Neural cell (in vitro differentiated cells): ENCODE measurements around the gene RAB1B. TPM values are rescaled to one million over a fixed set of nuclear protein-coding genes. Genes with fewer than 3 reads are reported as not detected.
"Not testable (repeated sequence)": the region's sequence is repeated elsewhere in the genome, so short reads cannot be mapped to it uniquely, and the experiment has no call there.

ENCODE experiments used
- H2AFZ ChIP-seq: fragments of 200-600, 300-800 bp; sonication (generic), shearing (Covaris generic); 2 replicates; pipeline ENCODE4 v1.6.0; 2014; ENCODE audit warnings: low read depth, mild to moderate bottlenecking, antibody characterized with exemption, low read length, moderate library complexity
- H3F3A ChIP-seq: fragments of 200-600 bp; shearing (Covaris generic); 2 replicates; pipeline ENCODE4 v1.6.1; 2016; ENCODE audit warnings: mild to moderate bottlenecking, moderate library complexity, mixed read lengths, antibody characterized with exemption, low read length; ENCODE audit not compliant: insufficient read depth, poor library complexity, severe bottlenecking
- H3K27ac ChIP-seq: fragments of 200-600, 300-800 bp; sonication (generic), shearing (Covaris generic); 2 replicates; pipeline ENCODE4 v1.5.1; 2014; ENCODE audit warnings: mild to moderate bottlenecking, low read length, moderate library complexity
- H3K27me3 ChIP-seq: fragments of 300-800, 200-600 bp; sonication (generic), shearing (Covaris generic); 2 replicates; pipeline ENCODE4 v1.6.0; 2014; ENCODE audit warnings: mild to moderate bottlenecking, low read depth, low read length, moderate library complexity; ENCODE audit not compliant: insufficient read depth
- H3K36me3 ChIP-seq: fragments of 300-800, 200-600 bp; sonication (generic), shearing (Covaris generic); 2 replicates; pipeline ENCODE4 v1.5.1; 2014; ENCODE audit warnings: mild to moderate bottlenecking, antibody characterized with exemption, low read length, moderate library complexity; ENCODE audit not compliant: insufficient read depth
- H3K4me2 ChIP-seq: fragments of 300-800, 200-600 bp; sonication (generic), shearing (Covaris generic); 2 replicates; pipeline ENCODE4 v1.6.0; 2014; ENCODE audit warnings: mild to moderate bottlenecking, low read length
- H3K4me3 ChIP-seq: fragments of 300-800, 200-600 bp; sonication (generic), shearing (Covaris generic); 2 replicates; pipeline ENCODE4 v1.5.1; 2014; ENCODE audit warnings: mild to moderate bottlenecking, low read length, moderate library complexity
- H3K79me2 ChIP-seq: fragments of 200-600 bp; shearing (Covaris generic); replicated peaks from 2 replicates; pipeline ENCODE4 v1.6.0; 2014; ENCODE audit warnings: mild to moderate bottlenecking, low read length, moderate library complexity; ENCODE audit not compliant: insufficient read depth
- H3K9ac ChIP-seq: fragments of 300-800, 200-600 bp; sonication (generic), shearing (Covaris generic); 2 replicates; pipeline ENCODE4 v1.6.1; 2016; ENCODE audit warnings: mild to moderate bottlenecking, low read length, mixed read lengths
- H3K9me2 ChIP-seq: fragments of 200-600 bp; shearing (Covaris generic); 2 replicates; pipeline ENCODE4 v1.6.1; 2016; ENCODE audit warnings: mild to moderate bottlenecking, low read length, mixed read lengths; ENCODE audit not compliant: insufficient read depth
- H3K9me3 ChIP-seq: fragments of 200-600, 300-800 bp; sonication (generic), shearing (Covaris generic); 2 replicates; pipeline ENCODE4 v1.6.1; 2016; ENCODE audit warnings: mild to moderate bottlenecking, mixed run types, low read length, moderate library complexity, mixed read lengths
- H4K20me1 ChIP-seq: fragments of 200-600 bp; shearing (Covaris generic); 2 replicates; pipeline ENCODE4 v1.6.1; 2016; ENCODE audit warnings: mild to moderate bottlenecking, mixed run types; ENCODE audit not compliant: insufficient read depth
- CTCF ChIP-seq: fragments of 450-650 bp; IDR thresholded peaks from 2 replicates; pipeline ENCODE4 v1.5.1; 2014; ENCODE audit warnings: antibody characterized with exemption, mild to moderate bottlenecking, moderate library complexity; ENCODE audit not compliant: poor library complexity, severe bottlenecking
- EP300 ChIP-seq: fragments of 450-650 bp; conservative IDR thresholded peaks from 2 replicates; pipeline ENCODE4 v1.6.1; 2014; ENCODE audit warnings: antibody characterized with exemption, mild to moderate bottlenecking, moderate library complexity; ENCODE audit not compliant: poor library complexity, severe bottlenecking
- EZH2 ChIP-seq: fragments of 200-600, 300-800 bp; shearing (Covaris generic), sonication (generic); IDR thresholded peaks from 2 replicates; pipeline ENCODE4 v1.6.1; 2014; ENCODE audit warnings: antibody characterized with exemption, low read length, borderline replicate concordance, mild to moderate bottlenecking; ENCODE audit not compliant: insufficient read depth, poor library complexity, severe bottlenecking
- MXI1 ChIP-seq: fragments of 450-650 bp; conservative IDR thresholded peaks from 2 replicates; pipeline ENCODE4 v1.6.1; 2014; ENCODE audit warnings: antibody characterized with exemption, mild to moderate bottlenecking; ENCODE audit not compliant: poor library complexity, severe bottlenecking
- POLR2AphosphoS5 ChIP-seq: IDR thresholded peaks from 2 replicates; pipeline ENCODE4 v1.6.1; 2012
- RAD21 ChIP-seq: fragments of 450-650 bp; conservative IDR thresholded peaks from 2 replicates; pipeline ENCODE4 v1.6.1; 2014; ENCODE audit warnings: antibody characterized with exemption, mild to moderate bottlenecking, moderate library complexity
- REST ChIP-seq: IDR thresholded peaks from 2 replicates; pipeline ENCODE4 v1.6.1; 2012; ENCODE audit warnings: borderline replicate concordance
- SMC3 ChIP-seq: fragments of 450-650 bp; conservative IDR thresholded peaks from 2 replicates; pipeline ENCODE4 v1.6.1; 2014; ENCODE audit warnings: antibody characterized with exemption, mild to moderate bottlenecking, moderate library complexity; ENCODE audit not compliant: poor library complexity
- TAF1 ChIP-seq: IDR thresholded peaks from 2 replicates; pipeline ENCODE4 v1.6.1; 2012; ENCODE audit warnings: low read depth
- polyA plus RNA-seq: library from polyadenylated mRNA; depleted of rRNA; stranded (reverse); fragments of >200 nt; gene quantifications from 2 replicates; pipeline ENCODE4 v1.2.3, GENCODE V29; 2014

RAB1B gene
- polyA plus RNA-seq, 1 donor from 2014 or later = 27.2 TPM

DNA sequence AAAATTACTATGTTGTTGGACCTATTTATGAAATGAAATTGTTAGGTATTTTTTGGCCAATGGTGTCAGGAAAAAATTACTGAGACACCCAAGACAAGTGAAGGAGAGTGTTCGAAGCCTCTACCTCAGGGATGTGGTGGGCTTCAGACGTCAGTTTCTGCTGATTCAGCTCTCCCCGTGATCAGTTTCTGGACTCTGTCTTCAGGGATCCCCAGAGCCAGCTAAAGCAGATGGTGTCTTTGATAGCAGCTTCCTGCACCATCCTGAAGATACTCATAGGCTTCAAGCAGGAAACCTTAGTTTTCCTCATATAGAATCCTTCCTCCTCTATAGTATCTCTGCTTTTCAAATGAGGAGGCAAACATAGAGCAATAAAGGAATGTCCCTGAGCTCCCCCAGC lies 41.0 kb downstream of the RAB1B start:
- Histone ChIP-seq H4K20me1 (no peaks in the 10 kb centered on the region), H2AFZ (no peak overlapping the region), H3F3A (no peaks in the 10 kb centered on the region), H3K27ac (no peak overlapping the region), H3K4me3 (no peak overlapping the region), H3K9ac (no peak overlapping the region), H3K36me3 (no peaks in the 10 kb centered on the region), H3K79me2 (no peaks in the 10 kb centered on the region), H3K9me2 (no peaks in the 10 kb centered on the region), H3K27me3 (peaks cover 11% of the 10 kb centered on the region), H3K9me3 (no peaks in the 10 kb centered on the region), H3K4me2 (no peak overlapping the region)
- TF ChIP-seq REST = no peak
- TF ChIP-seq EP300 = no peak
- no peak for TF ChIP-seq CTCF
- TF ChIP-seq EZH2 = no peak
- TF ChIP-seq POLR2AphosphoS5 = no peak
- no peak for TF ChIP-seq TAF1
- TF ChIP-seq MXI1 = no peak
- TF ChIP-seq SMC3 = no peak
- TF ChIP-seq RAD21 = no peak

DNA sequence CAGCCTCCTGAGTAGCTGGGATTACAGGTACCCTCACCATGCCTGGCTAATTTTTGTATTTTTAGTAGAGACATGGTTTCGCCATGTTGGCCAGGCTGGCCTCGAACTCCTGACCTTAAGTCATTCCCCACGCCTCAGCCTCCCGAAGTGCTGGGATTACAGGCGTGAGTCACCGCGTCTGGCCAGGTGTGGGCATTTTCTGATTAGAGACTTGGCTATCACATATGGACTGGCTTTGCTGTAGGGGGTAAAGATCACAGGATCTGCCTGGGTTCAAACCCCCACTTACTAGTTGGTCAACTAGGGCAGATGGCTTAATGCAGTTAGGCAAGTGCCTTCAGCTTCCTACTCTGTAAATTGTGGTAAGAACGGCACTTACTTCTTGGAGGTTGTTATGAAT lies 41.9 kb downstream of the RAB1B start:
- H3K27ac ChIP-seq = no peak overlapping the region
- H3K4me2 ChIP-seq = no peak overlapping the region
- no peaks in the 10 kb centered on the region for H4K20me1 ChIP-seq
- H3K9ac ChIP-seq = no peak overlapping the region
- no peaks in the 10 kb centered on the region for H3K9me2 ChIP-seq
- H3K27me3 ChIP-seq = peaks cover 11% of the 10 kb centered on the region
- H3K4me3 ChIP-seq = no peak overlapping the region
- TF ChIP-seq TAF1 (no peak), POLR2AphosphoS5 (no peak), MXI1 (no peak), EP300 (no peak), SMC3 (no peak), EZH2 (no peak), CTCF (no peak), RAD21 (no peak), REST (no peak)
- H2AFZ ChIP-seq = no peak overlapping the region
- H3K9me3 ChIP-seq = no peaks in the 10 kb centered on the region
- no peaks in the 10 kb centered on the region for H3F3A ChIP-seq
- H3K36me3 ChIP-seq = no peaks in the 10 kb centered on the region
- no peaks in the 10 kb centered on the region for H3K79me2 ChIP-seq

DNA sequence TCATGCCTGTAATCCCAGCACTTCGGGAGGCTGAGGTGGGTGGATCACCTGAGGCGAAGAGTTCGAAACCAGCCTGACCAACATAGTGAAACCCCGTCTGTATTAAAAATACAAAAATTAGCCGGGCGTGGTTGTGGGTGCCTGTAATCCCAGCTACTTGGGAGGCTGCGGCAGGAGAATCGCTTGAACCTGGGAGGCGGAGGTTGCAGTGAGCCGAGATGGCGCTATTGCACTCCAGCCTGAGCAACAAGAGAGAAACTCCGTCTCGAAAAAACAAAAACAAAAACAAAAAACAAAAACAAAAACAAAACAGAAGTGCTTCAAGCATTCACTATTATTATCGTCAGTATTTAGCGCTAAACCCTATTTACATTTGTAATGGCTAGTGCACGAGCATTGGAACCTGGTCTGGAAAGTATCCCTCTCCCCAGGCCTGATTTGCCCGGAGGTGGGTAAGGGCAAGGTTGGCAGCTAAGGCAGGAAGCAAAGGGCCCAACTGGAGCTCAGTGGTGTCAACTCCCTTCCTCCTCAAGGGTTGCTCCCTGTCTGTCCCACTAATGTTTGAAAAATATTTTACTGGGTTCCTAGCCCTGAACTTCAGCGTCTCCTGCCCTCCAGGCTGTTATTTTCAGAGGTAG lies 42.5 kb downstream of the RAB1B start:
- not testable (repeated sequence) for H2AFZ ChIP-seq, H3K9me3 ChIP-seq, H3K9me2 ChIP-seq, H3K36me3 ChIP-seq, H4K20me1 ChIP-seq, H3K4me3 ChIP-seq, H3K27ac ChIP-seq, H3K9ac ChIP-seq, H3F3A ChIP-seq, H3K4me2 ChIP-seq, H3K79me2 ChIP-seq
- H3K27me3 ChIP-seq = peaks cover 11% of the 10 kb centered on the region
